COR-L47 (cell line): ENCODE measurements around the gene P2RY4.
"Not testable (repeated sequence)": the region's sequence is repeated elsewhere in the genome, so short reads cannot be mapped to it uniquely, and the experiment has no call there.

Experiments used
- DNase-seq: peaks from one replicate; lab custom pipeline; 2025; lab: John Stamatoyannopoulos, UW

The P2RY4 gene

DNA sequence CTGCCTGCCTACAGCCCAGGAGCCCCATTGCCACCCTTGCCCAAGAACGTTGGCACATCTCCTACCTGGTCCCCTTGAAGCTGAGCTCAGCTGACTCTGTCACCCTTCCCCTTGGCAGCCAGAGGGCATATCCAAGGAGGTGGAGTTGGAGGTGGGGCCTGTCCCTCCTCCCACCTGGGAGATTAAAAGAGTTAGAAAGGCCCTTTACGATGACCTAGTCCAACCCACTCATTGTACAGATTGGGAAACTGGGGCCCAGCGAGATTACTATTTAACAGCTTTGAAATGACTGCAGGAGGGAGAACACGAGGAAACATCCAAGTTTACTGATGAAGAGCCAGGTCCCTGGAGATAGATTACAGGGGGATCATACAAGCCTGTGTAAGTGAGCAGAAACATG lies at the start of gene P2RY4:
P2RY4 (minus strand) TSS at position 101 of the 400 bp plus-strand sequence. CDS start 580 bp downstream, outside the sequence.
- DNase-seq: no peak

DNA sequence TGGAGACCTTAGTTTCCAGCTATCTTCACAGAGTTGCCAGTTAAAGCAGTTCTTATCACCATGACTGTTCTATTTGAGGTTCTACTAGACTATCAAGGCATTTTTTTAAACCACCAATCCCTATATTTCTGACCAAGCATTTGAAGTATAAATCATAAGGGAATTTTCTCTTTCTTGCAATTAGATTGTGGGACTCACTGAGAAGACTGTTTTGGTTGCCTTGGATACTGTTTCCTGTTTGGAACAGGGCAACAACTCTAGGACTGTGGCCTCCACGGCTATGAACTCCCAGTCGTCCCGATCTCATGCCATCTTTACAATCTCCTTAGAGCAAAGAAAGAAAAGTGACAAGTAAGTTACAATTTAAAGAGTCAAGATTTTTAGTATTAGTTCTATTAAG lies 41.7 kb upstream of the P2RY4 start:
- no peak for DNase-seq

DNA sequence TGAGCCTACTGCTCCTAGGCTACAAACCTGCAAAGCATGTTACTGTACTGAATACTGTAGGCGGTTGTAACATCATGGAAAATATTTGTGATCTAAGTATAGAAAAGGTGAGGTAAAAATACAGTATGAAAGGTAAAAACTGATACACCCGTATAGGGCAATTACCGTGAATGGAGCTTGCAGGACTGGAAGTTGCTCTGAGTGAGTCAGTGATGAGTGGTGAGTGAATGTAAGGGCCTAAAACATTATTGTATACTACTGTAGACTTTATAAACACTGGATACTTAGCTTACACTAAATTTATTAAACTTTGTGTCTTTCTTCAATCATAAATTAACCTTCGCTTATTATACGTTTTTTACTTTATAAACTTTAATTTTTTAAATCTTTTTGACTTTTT lies 33.6 kb upstream of the P2RY4 start:
- DNase-seq: no peak

DNA sequence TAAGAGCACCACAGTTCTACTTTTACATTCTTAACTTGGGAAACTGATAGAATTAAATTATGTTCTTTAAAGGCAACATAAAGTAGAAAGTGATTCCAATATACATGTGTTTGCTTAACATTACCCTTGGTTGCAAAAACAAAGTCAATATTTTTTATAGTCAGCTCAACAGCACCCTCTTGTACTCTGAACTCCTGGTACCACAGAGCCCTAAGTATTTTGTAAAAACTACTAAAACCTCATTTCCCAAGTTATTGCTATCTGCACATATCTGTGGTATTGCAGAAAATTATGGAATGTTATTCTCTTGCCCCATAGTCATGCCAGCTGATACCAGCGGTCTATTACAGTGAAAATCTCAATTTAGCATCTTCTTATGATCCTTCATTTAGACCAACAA lies 32.8 kb upstream of the P2RY4 start:
- DNase-seq: no peak

DNA sequence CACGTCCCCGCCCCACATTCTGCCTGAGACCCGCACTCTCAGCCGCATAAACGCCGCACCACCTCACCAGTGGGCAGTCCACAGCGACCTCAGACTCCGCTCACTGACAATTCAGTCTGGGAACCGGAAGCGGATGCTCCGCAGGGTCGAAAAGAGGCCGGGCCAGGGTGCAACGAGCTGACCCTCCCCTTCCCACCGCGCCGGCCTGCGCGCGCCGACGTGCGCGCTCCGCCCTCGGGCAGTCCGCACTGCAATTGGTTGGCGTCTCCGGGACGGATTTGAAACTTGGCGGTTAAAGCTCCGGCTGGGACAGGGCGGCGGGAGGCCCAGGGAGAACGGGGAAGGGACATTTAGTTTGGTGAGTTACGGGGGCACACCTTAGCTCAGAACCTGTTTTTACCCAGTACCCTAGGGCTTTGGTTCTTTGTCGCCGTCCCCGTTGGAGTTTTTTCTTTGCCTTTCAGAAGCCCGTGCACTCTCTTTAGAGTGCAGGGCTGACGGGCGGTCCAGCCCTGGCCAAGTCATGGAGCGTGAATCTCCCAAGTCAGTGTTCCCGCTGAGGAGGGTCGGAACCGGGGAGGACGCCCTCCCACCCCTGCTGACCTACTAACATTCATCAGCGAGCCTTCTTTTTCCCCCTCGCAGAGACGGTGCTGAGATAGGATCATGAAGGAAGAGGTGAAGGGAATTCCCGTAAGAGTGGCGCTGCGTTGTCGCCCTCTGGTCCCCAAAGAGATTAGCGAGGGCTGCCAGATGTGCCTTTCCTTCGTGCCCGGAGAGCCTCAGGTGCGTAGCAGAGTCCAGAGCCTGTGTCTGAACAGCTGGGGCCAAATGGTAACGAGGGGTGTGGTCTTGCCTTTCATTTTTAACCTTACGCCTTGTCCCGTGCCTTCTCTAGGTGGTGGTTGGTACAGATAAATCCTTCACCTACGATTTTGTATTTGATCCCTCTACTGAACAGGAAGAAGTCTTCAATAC lies 30.1 kb upstream of the P2RY4 start, which contains the start of the genes KIF4A and PDZD11:
KIF4A (plus strand) TSS at position 312 of the 978 bp plus-strand sequence; CDS start at position 667, 355 bp downstream.
PDZD11 (minus strand) TSS at position 135 of the 978 bp plus-strand sequence. CDS start 586 bp downstream, outside the sequence.
- DNase-seq: peak; percentile 51

DNA sequence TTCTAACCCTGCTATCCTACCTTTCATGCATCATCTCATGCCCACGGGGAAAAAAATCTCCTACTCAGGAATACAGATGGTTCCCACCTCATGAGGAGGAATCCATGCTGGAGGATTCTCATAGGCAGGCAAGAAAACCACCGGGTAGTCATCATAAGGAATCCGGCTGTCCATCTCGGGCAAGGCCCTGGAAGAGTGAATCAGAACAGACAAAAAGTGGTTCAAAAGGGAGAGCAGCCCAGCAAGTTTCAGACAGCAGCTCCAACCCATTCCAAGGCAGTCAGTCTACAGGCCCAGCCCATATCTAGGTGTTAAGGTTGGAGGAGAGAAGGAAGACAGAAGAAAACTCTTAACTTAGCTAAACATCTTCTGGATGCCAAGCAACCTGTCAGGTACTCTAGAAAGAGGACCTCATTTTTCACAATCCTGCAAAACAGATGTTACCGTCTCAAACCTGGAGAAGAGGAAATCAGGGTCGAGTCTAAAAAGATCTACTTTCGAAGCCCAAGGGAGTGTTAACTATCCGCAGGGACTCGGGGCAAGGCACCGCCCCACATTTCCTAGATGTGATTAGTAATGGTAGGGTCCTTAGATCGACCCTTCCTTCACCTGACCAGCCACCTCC lies 29.3 kb upstream of the P2RY4 start:
- no peak for DNase-seq

DNA sequence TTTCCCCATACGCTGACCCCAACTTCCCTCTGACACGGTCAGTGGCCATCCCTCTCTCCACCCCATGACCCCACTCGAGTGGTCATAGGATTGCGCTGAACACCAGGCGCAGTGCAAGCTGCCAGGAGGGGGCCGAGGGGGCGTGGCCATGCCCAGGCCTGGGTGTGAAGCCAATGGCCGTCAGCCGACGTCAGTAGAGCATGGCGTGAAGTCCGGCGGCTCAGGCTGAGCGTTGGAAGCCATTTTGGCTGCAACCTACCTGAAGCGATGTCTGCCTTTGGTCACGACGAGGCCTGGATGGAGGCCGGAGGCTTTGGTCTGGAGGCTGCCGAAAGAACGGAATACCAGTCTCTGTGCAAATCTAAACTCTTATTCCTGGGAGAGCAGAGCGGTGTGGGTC lies 21.9 kb upstream of the P2RY4 start, which contains the start of gene RAB41:
RAB41 (plus strand) TSS at position 222 of the 400 bp plus-strand sequence; CDS start at position 268, 46 bp downstream.
- DNase-seq: no peak

DNA sequence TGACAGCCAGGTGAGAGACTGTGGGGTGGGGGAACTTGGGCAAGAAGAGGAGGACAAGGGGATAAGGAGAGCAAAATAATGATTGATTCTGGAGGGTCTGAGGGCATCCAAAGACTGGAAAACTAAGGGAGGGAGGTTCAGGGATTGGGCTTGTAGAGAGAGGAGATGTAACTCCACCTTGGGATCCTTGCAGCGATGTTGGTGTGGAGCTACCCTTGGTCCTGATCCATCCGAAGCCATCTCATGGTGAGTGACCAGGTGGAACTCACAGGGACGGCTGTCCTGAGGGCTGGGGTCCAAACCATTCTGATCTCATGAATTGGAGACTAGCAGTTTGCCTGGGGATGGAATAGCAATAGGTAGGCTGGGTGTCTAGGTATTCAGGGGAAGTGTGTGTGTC lies 20.6 kb upstream of the P2RY4 start:
- DNase-seq: no peak

DNA sequence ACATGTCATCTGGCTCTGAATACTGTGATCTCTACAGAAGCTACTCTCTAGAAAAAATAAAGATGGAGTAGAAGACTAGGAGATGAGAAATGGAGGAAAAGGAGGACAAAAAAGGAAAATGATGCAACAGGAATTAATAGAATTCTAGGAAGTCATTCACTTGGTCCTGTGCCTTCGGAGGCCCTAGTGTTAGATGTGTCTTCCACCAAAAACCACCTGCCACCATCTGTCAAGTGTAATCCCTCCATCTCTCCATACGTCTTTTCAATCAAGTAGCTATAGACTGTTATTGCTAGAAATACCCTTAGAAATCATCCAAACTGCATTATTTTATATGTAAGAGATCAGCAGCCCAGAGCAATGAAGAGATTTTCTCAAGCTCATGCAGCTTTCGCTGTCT lies 19.1 kb upstream of the P2RY4 start:
- no peak for DNase-seq

DNA sequence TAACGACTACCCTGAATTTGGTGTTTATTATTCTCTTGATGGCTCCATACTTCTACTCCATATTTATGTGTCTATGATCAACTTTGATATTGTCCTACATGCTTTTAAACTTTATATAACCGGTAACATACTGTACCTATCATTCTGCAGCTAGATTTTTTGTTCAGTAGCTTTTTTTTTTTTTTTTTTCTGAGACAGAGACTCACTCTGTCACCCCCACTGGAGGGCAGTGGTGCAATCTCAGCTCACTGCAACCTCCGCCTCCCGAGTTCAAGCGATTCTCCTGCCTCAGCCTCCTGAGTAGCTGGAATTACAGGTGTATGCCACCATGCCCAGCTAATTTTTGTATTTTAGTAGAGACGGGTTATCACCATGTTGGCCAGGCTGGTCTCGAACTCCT lies 14.0 kb upstream of the P2RY4 start:
- DNase-seq: not testable (repeated sequence)

DNA sequence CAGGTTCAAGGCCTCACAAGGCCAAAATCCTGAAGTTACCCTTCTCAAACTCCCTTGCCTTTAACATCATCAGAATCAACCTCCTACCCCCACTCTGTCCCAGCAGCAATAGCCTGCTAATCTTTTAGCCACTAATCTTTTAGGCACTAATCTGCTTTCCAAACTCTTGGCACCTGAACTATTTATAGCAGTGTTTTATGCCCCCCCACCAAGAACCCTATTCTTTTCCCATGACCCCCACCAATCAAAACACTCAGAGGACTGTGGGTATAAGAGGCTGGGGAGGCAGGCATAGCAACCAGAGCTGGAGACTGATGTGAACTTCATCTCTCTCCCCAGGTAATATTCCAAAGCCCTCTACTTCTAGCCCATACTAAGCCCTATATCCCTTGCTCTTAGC lies 8.0 kb upstream of the P2RY4 start, which contains the start of gene ARR3:
ARR3 (plus strand) TSS at position 301 of the 400 bp plus-strand sequence. CDS start 1,052 bp downstream, outside the sequence.
- no peak for DNase-seq

DNA sequence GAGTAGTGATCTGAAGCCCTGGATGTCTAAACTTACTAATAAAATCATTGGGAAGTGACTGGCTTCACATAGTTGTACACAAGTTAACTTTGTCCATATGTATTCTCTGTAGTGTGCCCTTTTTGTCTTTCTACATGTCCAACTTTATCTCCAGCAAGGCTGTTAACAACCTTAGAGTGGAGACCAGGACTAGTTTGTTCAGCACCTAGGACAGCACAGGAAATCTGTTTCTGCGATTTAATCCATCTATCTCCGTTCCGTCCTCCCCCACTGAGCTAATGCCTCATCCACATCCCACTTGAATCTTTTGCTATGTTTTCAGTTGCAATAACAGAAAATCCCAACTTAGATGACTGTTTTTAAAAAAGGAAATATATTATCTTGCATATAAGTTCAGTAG lies 4.8 kb upstream of the P2RY4 start:
- no peak for DNase-seq

DNA sequence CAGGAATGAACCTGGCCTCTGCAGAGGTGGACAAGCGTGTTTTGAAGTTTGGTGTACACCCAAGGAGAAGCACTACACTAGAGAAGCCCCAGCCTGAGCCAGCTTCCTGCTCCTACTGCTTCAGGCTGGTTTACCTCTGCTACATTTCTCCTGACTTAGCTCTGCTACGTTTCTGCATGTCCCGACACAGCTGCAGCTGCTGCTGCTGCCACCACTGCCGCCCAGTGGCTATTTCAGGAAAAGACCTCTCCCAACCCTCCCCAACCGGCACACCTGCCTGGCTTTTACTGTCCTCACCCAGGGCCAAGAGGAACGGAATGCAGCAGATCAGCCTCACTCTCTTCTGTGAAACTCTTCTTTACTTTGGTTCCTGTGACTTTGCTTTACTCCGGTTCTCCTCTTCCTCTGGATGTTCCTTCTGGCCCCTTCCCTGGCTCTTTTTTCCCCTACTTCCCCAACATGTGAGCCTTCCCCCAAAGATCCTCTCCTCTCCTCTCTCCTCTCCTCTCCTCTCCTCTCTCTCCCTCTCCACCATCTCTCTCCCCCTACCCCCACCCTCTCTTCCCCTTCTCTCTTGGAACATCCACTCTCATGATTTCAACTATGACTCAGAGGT lies 3.1 kb upstream of the P2RY4 start:
- peak; percentile 61 for DNase-seq

DNA sequence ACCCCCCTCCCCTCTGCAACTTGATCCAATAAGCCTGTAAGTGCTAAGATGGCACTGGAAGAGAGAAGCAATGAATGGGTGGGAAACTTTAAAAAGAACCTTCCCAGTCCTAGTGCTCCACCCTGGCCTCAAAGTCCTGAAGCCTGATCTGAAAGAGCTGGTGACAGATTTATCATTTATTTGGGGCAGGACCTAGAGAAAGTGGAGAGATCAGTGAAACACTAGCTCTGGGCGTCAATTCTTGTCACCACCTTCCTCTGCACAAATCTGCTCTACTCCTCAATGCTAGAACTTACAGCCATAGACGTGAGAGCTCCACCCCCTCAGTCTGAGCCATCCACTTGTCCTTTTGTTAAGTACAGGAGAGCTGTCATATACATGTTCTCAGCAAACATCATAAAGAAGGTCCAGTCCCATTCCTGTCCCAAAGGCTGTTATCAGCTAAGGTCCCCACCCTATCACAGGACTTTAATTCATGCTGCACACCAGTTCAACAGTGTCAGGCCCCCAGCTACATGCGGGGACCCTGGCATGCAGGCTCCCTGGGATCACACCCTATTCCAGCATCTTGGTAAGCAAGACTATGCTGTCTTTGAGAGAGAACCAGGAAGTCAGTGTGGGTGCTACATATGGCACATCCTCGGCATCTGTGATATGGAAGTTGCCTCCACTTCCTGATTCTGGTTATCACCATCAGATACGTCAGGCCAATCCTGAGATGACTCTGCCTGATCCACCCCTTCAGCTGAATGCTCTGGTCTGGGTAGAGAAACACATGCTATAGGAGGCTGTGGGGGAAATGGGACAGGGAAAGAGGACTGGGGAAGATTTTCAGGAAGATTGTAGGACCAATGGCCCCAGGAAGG lies 2.3 kb downstream of the P2RY4 start:
- no peak for DNase-seq

DNA sequence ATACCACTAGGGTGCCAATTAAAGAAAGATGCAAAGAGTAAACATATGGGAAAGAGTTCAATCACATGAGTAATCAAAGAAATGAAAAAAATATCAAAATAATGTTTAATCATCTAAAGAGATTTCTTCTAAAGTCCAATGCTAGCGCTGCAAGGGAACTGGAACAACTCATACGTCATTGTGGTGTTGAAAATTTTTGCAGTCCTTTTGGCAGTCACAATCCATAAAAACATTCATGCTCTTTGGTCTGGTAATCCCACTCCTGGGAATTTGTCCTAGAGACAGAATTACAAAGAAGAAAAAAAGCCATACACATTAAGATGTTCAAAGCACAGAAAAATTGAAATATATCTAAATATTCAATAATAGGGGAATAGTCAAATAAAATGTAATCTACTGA lies 4.6 kb downstream of the P2RY4 start:
- DNase-seq: no peak

DNA sequence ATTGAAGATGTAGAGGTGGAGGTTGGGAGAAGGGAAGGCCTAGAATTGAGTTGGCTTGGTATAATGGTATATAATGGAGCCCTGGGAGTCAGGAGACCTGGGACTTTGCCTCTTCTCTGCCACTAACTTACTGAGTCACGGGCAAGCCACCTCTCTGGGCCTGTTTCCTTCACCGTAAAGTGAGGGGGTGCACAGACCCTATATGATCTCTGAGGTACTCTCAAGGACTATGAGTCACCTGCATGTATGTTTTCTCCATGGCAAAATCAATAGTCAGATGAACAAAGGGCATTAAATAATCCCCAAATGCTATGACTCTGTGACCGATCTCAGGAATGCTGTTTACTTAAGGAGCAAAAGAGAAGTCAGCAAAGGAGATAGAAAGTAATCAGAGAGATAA lies 5.1 kb downstream of the P2RY4 start:
- no peak for DNase-seq

DNA sequence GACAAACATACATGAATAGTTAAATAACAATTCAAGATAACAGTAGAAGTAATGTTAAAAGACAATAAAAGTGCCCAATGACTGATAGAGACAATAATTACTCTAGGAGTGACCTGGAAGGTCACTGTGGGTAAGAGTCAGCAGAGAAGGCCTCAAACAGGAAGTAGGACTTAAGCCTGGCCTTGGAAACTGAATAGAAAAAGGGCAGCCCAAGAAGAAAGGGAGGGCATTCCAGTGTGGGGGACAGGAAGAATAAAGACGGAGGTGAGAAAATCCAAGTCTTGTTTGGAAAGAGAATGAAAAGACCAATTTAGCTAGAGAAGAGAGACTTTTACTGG lies 6.0 kb downstream of the P2RY4 start:
- no peak for DNase-seq

DNA sequence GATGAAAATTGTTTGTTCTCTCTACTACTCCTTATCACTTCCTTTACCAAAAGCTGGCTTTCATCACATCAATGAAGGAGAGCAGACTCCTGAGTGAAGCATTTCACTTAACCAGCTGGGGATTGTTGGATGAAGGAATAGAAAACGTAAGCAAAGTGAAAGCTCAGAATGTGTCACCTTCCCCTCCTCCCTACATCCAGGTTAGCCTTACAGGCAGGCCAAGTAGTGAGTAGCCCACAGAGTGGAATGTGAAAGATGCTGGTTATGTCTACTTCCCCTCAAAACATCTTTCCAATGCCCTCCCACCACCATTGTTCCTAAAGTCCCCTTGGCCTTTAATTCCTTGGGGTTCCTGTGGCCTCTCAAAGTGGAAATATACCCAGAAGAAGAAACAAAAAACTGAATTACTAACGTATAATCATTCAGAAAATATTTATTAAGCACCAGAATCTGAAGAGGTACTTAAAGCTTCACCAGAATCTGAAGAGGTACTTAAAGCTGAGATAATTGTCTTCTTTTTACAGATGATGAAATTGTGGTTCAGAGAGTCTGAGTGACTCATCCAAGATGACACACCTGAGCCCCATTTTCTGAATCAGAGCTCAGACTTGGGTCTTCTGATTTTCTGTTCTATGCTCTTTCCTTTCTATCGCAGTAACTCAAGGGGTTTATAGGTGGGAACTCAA lies 6.5 kb downstream of the P2RY4 start:
- DNase-seq: no peak

DNA sequence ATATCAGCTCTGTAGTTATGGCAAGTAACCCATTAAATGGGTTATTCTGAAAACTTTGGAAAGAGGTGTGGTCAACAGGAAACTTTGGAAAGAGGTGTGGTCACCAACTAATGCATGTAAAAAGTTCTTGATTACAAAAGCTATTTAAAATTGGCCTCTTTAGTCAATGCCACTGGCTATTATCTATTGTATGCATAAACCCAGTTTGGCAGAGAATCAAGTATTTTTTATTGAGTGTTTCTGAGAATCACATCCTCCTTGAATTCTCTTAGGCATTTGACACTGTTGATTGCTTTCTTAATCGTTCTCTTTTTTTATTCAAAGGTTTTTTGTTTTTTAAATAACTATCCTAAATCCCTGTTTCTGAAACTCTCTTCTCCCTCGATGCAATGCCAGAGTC lies 7.5 kb downstream of the P2RY4 start:
- DNase-seq: no peak

DNA sequence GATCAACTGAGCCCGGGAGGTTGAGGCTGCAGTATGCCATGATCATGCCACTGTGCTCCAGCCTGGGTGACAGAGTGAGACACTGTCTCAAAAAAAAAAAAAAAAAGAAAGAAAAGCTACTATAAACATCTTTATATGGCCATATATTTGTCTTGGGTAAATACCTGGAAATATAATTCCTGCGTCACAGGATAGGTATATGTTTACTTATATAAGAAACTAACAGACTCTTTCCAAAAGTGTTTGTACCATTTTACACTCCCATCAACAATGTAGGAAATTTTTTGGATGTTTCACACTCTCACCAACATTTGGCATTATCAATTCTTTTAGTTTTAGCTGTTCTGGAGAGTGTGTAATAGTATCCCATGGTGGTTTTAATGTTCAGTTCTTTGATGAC lies 12.8 kb downstream of the P2RY4 start:
- DNase-seq: no peak

DNA sequence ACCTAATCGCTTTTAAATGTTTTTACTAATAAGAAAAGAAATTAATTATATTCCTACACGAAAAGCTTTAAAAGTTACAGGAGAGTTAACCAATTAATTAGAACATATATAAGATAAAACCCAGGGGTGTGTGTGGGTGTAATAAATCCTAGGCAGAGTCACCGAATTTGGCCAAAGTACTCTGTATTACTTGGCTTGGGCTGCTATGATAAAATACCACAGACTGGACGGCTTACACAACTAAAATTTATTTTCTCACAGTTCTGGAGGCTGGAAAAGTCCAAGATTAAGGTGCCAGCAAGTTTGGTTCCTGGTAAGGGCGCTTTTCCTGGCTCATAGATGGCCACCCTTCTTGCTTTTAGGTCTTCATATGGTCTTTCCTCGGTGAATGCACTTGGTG lies 15.1 kb downstream of the P2RY4 start:
- no peak for DNase-seq
